ENCODE data around the gene TRIO.
"Not testable (repeated sequence)": the region's sequence is repeated elsewhere in the genome, so short reads cannot be mapped to it uniquely, and the experiment has no call there.

The TRIO gene

DNA sequence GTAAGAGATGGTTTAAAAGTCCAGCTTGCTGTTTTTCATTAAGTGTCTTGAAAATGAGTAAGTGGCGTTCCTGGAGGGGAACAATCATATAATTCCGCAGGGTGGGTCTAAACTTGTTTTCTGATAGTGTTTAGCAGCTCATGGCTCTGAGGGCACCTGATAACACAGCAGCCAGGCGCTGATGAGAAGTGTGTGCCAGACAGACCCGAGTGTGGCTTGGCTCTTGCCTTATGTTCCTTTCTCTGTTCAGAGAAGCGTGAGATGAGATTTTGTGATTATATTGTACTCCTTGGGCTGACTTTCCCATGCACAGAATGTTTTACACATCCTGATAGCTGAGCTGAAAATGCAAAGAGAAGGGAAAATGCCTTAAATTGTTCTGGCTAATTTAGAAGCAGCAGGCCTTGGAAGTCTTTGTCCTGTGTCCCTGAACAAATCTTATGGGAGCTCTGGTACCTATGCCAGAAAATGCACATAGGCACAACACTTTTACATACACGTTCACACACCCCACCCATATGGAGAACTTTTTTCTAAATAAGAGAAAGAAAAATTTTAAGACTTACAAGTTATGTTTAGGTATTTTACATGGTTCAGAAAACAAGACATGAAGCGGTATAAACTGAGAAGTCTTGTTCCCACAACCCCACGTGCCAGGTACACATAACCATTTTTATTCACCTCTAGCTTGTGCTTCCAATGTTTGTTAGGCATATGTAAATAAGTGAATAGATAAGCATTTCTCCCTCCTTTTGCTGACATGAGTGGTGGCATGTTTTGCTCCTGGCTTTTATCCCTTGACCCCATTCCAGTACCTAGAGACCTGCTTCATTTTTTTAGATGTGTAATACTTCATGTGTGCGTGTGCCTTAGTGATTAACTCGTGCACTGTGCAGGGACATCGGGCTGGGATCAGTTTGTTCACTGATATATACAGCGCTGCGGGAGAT is 286.2 kb downstream of the TRIO start:
- ChIA-PET CTCF (no interaction called here), POLR2A (no interaction called here)
- DNase-seq (ENCODE audit: extremely low spot score) = no peak
- TF ChIP-seq FOXA1 (IDR thresholded peaks at IDR 0.05) (no peak), FOXK2 (IDR thresholded peaks at IDR 0.05) (no peak), NFRKB (IDR thresholded peaks at IDR 0.05) (no peak), ARNT (IDR thresholded peaks at IDR 0.05) (no peak), SP1 (IDR thresholded peaks at IDR 0.05) (no peak), SUZ12 (IDR thresholded peaks at IDR 0.05) (no peak), ZNF384 (IDR thresholded peaks at IDR 0.05) (no peak), CTBP1 (IDR thresholded peaks at IDR 0.05; ENCODE audit: borderline replicate concordance) (no peak), L3MBTL2 (conservative IDR thresholded peaks at IDR 0.05) (no peak), HDGF (IDR thresholded peaks at IDR 0.05; ENCODE audit: borderline replicate concordance) (no peak), TARDBP (IDR thresholded peaks at IDR 0.05) (no peak), ELF4 (IDR thresholded peaks at IDR 0.05) (no peak), BHLHE40 (IDR thresholded peaks at IDR 0.05; ENCODE audit: borderline replicate concordance) (no peak), LEF1 (IDR thresholded peaks at IDR 0.05; ENCODE audit: borderline replicate concordance) (no peak), FOXM1 (IDR thresholded peaks at IDR 0.05; ENCODE audit: borderline replicate concordance) (no peak)
- TF ChIP-seq, protein P1, sequence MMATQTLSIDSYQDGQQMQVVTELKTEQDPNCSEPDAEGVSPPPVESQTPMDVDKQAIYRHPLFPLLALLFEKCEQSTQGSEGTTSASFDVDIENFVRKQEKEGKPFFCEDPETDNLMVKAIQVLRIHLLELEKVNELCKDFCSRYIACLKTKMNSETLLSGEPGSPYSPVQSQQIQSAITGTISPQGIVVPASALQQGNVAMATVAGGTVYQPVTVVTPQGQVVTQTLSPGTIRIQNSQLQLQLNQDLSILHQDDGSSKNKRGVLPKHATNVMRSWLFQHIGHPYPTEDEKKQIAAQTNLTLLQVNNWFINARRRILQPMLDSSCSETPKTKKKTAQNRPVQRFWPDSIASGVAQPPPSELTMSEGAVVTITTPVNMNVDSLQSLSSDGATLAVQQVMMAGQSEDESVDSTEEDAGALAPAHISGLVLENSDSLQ (IDR thresholded peaks at IDR 0.05) = no peak

- ChIA-PET CTCF (no interaction called here), POLR2A (no interaction called here)
- no peak for DNase-seq (ENCODE audit: extremely low spot score)
- TF ChIP-seq NFRKB (IDR thresholded peaks at IDR 0.05) (no peak), ELF4 (IDR thresholded peaks at IDR 0.05) (no peak), ZNF384 (IDR thresholded peaks at IDR 0.05) (no peak), BHLHE40 (IDR thresholded peaks at IDR 0.05; ENCODE audit: borderline replicate concordance) (no peak), ARNT (IDR thresholded peaks at IDR 0.05) (no peak), FOXK2 (IDR thresholded peaks at IDR 0.05) (no peak), L3MBTL2 (conservative IDR thresholded peaks at IDR 0.05) (no peak)
Observed at GRCh38 chr5:14431534-14431933, 288.4 kb downstream of the TRIO start.

- ChIA-PET POLR2A (no interaction called here), CTCF (interaction anchor here (0.6 kb wide), 1 partner anchor 121 kb away, joined by 3 read pairs; no protein-coding TSS in a partner anchor)
- no peak for TF ChIP-seq HDGF (IDR thresholded peaks at IDR 0.05; ENCODE audit: borderline replicate concordance)
- no peak for TF ChIP-seq FOXK2 (IDR thresholded peaks at IDR 0.05)
- TF ChIP-seq L3MBTL2 (conservative IDR thresholded peaks at IDR 0.05) = no peak
- no peak for TF ChIP-seq ZNF384 (IDR thresholded peaks at IDR 0.05)
- TF ChIP-seq, protein P1 (IDR thresholded peaks at IDR 0.05) = no peak
- TF ChIP-seq CTBP1 (IDR thresholded peaks at IDR 0.05; ENCODE audit: borderline replicate concordance) = no peak
- TF ChIP-seq SP1 (IDR thresholded peaks at IDR 0.05) = no peak
- TF ChIP-seq SUZ12 (IDR thresholded peaks at IDR 0.05) = no peak
- TF ChIP-seq BHLHE40 (IDR thresholded peaks at IDR 0.05; ENCODE audit: borderline replicate concordance) = no peak
- no peak for TF ChIP-seq FOXA1 (IDR thresholded peaks at IDR 0.05)
- TF ChIP-seq LEF1 (IDR thresholded peaks at IDR 0.05; ENCODE audit: borderline replicate concordance) = no peak
- TF ChIP-seq ELF4 (IDR thresholded peaks at IDR 0.05) = no peak
- no peak for TF ChIP-seq ARNT (IDR thresholded peaks at IDR 0.05)
- TF ChIP-seq TARDBP (IDR thresholded peaks at IDR 0.05) = no peak
- no peak for TF ChIP-seq FOXM1 (IDR thresholded peaks at IDR 0.05; ENCODE audit: borderline replicate concordance)
- TF ChIP-seq NFRKB (IDR thresholded peaks at IDR 0.05) = no peak
- no peak for DNase-seq (ENCODE audit: extremely low spot score)
Observed at GRCh38 chr5:14432931-14433589, 289.9 kb downstream of the TRIO start.

- POLR2A ChIA-PET = no interaction called here
- CTCF ChIA-PET = no interaction called here
- no peak for DNase-seq (ENCODE audit: extremely low spot score)
- TF ChIP-seq NFRKB (IDR thresholded peaks at IDR 0.05) = no peak
Observed at GRCh38 chr5:14435481-14435880, 292.3 kb downstream of the TRIO start.

DNA sequence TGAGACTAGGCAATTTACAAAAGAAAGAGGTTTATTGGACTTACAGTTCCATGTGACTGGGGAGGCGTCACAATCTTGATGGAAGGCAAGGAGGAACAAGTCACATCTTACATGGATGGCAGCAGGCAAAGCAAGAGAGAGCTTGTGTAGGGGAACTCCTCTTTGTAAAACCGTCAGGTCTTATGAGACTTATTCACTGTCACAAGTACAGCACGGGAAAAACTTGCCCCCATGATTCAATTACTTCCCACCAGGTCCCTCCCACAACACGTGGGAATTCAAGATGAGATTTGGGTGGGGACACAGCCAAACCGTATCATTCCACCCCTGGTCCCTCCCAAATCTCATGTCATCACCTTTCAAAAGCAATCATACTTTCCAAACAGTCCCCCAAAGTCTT is 293.0 kb downstream of the TRIO start:
- DNase-seq (ENCODE audit: extremely low spot score); CTCF ChIA-PET; POLR2A ChIA-PET: not testable (repeated sequence)

GRCh38 chr5:14436801-14437542 is 293.8 kb downstream of the TRIO start:
- POLR2A ChIA-PET = no interaction called here
- CTCF ChIA-PET = no interaction called here
- DNase-seq (ENCODE audit: extremely low spot score) = no peak
- TF ChIP-seq ELF4 (IDR thresholded peaks at IDR 0.05) = no peak
- no peak for TF ChIP-seq HDGF (IDR thresholded peaks at IDR 0.05; ENCODE audit: borderline replicate concordance)
- no peak for TF ChIP-seq FOXM1 (IDR thresholded peaks at IDR 0.05; ENCODE audit: borderline replicate concordance)
- TF ChIP-seq ZNF384 (IDR thresholded peaks at IDR 0.05) = no peak
- no peak for TF ChIP-seq CTBP1 (IDR thresholded peaks at IDR 0.05; ENCODE audit: borderline replicate concordance)
- no peak for TF ChIP-seq FOXK2 (IDR thresholded peaks at IDR 0.05)
- no peak for TF ChIP-seq TARDBP (IDR thresholded peaks at IDR 0.05)
- TF ChIP-seq BHLHE40 (IDR thresholded peaks at IDR 0.05; ENCODE audit: borderline replicate concordance) = no peak
- TF ChIP-seq FOXA1 (IDR thresholded peaks at IDR 0.05) = no peak
